ENCODE results near the gene SLC9A9. TPM values are rescaled to one million over a fixed set of nuclear protein-coding genes. Genes with fewer than 3 reads are reported as not detected.

Gene SLC9A9
- total RNA-seq, 1 donor from 2014 or later: 0.22 TPM

GRCh38 chr3:143239031-143239430 is 609.2 kb downstream of the SLC9A9 start:
- H2AFZ ChIP-seq (replicated peaks): no peak overlapping the region
- Mint-ChIP-seq H3K27ac (no peak overlapping the region), H3K4me1 (peaks cover 43% of the 10 kb centered on the region), H3K9me3 (peaks cover 3% of the 10 kb centered on the region), H3K4me3 (peak overlapping the region; percentile 50), H3K27me3 (ENCODE audit: insufficient read depth, low read depth) (peaks cover 14% of the 10 kb centered on the region), H3K36me3 (peaks cover 2% of the 10 kb centered on the region)
- no peaks in the 10 kb centered on the region for H3K27me3 ChIP-seq
- peaks cover 17% of the 10 kb centered on the region for H3F3A ChIP-seq (ENCODE audit: low read depth)
- no peak overlapping the region for H3K9ac ChIP-seq
- H3K9me3 ChIP-seq (ENCODE audit: low read depth): no peaks in the 10 kb centered on the region
- TF ChIP-seq CTCF (IDR thresholded peaks at IDR 0.05) (no peak), EZH2phosphoT487 (IDR thresholded peaks at IDR 0.05) (no peak), EZH2 (IDR thresholded peaks at IDR 0.05) (no peak)
- no peak overlapping the region for H3K4me3 ChIP-seq
- no peaks in the 10 kb centered on the region for H3K36me3 ChIP-seq
- DNase-seq (ENCODE audit: low spot score): no peak
- H3K79me2 ChIP-seq (ENCODE audit: low read depth): no peaks in the 10 kb centered on the region
- H3K4me1 ChIP-seq: peaks cover 30% of the 10 kb centered on the region
- H4K20me1 ChIP-seq (ENCODE audit: low read depth): no peaks in the 10 kb centered on the region
- H3K27ac ChIP-seq: no peak overlapping the region
- H3K4me2 ChIP-seq: no peak overlapping the region

- Histone ChIP-seq H2AFZ (replicated peaks) (no peak overlapping the region), H4K20me1 (ENCODE audit: low read depth) (no peaks in the 10 kb centered on the region), H3K9ac (no peak overlapping the region), H3F3A (ENCODE audit: low read depth) (peaks cover 17% of the 10 kb centered on the region), H3K4me2 (peak overlapping the region; percentile 66), H3K36me3 (no peaks in the 10 kb centered on the region), H3K27ac (peak overlapping the region; percentile 2), H3K4me1 (peaks cover 27% of the 10 kb centered on the region), H3K79me2 (ENCODE audit: low read depth) (no peaks in the 10 kb centered on the region), H3K9me3 (ENCODE audit: low read depth) (no peaks in the 10 kb centered on the region), H3K27me3 (no peaks in the 10 kb centered on the region), H3K4me3 (no peak overlapping the region)
- Mint-ChIP-seq H3K4me3 (peak overlapping the region; percentile 72), H3K9me3 (peaks cover 9% of the 10 kb centered on the region), H3K27ac (peak overlapping the region; percentile 39), H3K4me1 (peaks cover 38% of the 10 kb centered on the region), H3K36me3 (peaks cover 3% of the 10 kb centered on the region), H3K27me3 (ENCODE audit: insufficient read depth, low read depth) (peaks cover 20% of the 10 kb centered on the region)
- peak; percentile 88 for DNase-seq (ENCODE audit: low spot score)
- no peak for TF ChIP-seq EZH2phosphoT487 (IDR thresholded peaks at IDR 0.05)
- TF ChIP-seq CTCF (IDR thresholded peaks at IDR 0.05): no peak
- no peak for TF ChIP-seq EZH2 (IDR thresholded peaks at IDR 0.05)
Observed at GRCh38 chr3:143237077-143237627, 611.1 kb downstream of the SLC9A9 start.

GRCh38 chr3:143236226-143236964 is 611.9 kb downstream of the SLC9A9 start:
- Histone ChIP-seq H3K27ac (no peak overlapping the region), H2AFZ (replicated peaks) (no peak overlapping the region), H3K4me3 (no peak overlapping the region), H4K20me1 (ENCODE audit: low read depth) (no peaks in the 10 kb centered on the region), H3K27me3 (no peaks in the 10 kb centered on the region), H3K4me2 (peak overlapping the region; percentile 66), H3K9ac (no peak overlapping the region), H3K4me1 (peaks cover 25% of the 10 kb centered on the region), H3F3A (ENCODE audit: low read depth) (peaks cover 17% of the 10 kb centered on the region), H3K36me3 (no peaks in the 10 kb centered on the region), H3K9me3 (ENCODE audit: low read depth) (no peaks in the 10 kb centered on the region), H3K79me2 (ENCODE audit: low read depth) (no peaks in the 10 kb centered on the region)
- TF ChIP-seq EZH2phosphoT487 (IDR thresholded peaks at IDR 0.05): no peak
- Mint-ChIP-seq H3K36me3 (peaks cover 3% of the 10 kb centered on the region), H3K27me3 (ENCODE audit: insufficient read depth, low read depth) (peaks cover 20% of the 10 kb centered on the region), H3K27ac (peak overlapping the region; percentile 23), H3K9me3 (peaks cover 9% of the 10 kb centered on the region), H3K4me3 (peak overlapping the region; percentile 69), H3K4me1 (peaks cover 33% of the 10 kb centered on the region)
- peak; percentile 36 for DNase-seq (ENCODE audit: low spot score)

Measured in neural progenitor cell (in vitro differentiated cells).